HepG2 (cell line): ENCODE measurements around the gene FEM1B. TPM values are rescaled to one million over a fixed set of nuclear protein-coding genes. Genes with fewer than 3 reads are reported as not detected.

ENCODE experiments used
- ATAC-seq: fragments of 200-7000 bp; cut with Tn5 transposase; 3 replicates; pipeline ENCODE4 v1.9.1; 2020; ENCODE audit warnings: mild to moderate bottlenecking, moderate library complexity
- BruUV-seq: library from RNA; stranded (reverse); fragments of 400-500 nt; replicated peaks from 2 replicates; lab custom pipeline; 2021; lab: Mats Ljungman, UMichigan
- CTCF ChIA-PET: fragments of 300-600 bp; formaldehyde crosslinking; extraction: SDS; loops from one replicate; lab custom pipeline; 2021; ENCODE audit warnings: low total read pairs, inconsistent platforms, low intra/inter-chr PET ratio; lab: Yijun Ruan, JAX
- POLR2A ChIA-PET: fragments of 350-600 bp; sonication (Branson Sonifier 250); formaldehyde crosslinking; loops from one replicate; lab custom pipeline; 2020; ENCODE audit warnings: antibody characterized with exemption, inconsistent platforms; lab: Yijun Ruan, JAX
- DNase-seq: peaks from one replicate; pipeline ENCODE4 v3.0.0-alpha.2; 2015; ENCODE audit warnings: low spot score
- FAIRE-seq: peaks from 3 replicates; lab custom pipeline; 2011; peaks lifted over from hg19 to GRCh38; lab: Jason Lieb, UNC
- H2AFZ ChIP-seq: one replicate; pipeline ENCODE4 v1.6.1; 2011; ENCODE audit warnings: low read length, inconsistent platforms
- H3K27ac ChIP-seq: fragments of 300-600 bp; 3 replicates; pipeline ENCODE4 v1.8.0; 2011; ENCODE audit warnings: mixed run types, mild to moderate bottlenecking, mixed read lengths, low read length, inconsistent platforms; ENCODE audit not compliant: insufficient read depth; ENCODE audit errors: extremely low read length
- H3K27me3 ChIP-seq, 2 experiments: fragments of 200-600 bp in 1 of 2; 2 replicates in 1 of 2; 3 replicates in 1 of 2; pipeline versions ENCODE4 v1.6.0 to v1.8.0; 2011; ENCODE audit warnings: low read length in 2 of 2, mild to moderate bottlenecking in 2 of 2, moderate library complexity in 2 of 2, inconsistent platforms in 1 of 2; ENCODE audit not compliant: insufficient read depth in 2 of 2, control insufficient read depth in 1 of 2
- H3K36me3 ChIP-seq, 2 experiments: fragments of 200-600 bp in 1 of 2; replicated peaks in 1 of 2; 2 replicates in 1 of 2; 3 replicates in 1 of 2; pipeline versions ENCODE4 v1.5.1 to v1.8.0; 2011; ENCODE audit warnings: low read length in 2 of 2, inconsistent platforms in 1 of 2; ENCODE audit not compliant: insufficient read depth in 2 of 2, control insufficient read depth in 1 of 2
- H3K4me1 ChIP-seq: 2 replicates; pipeline ENCODE4 v1.5.1; 2012; ENCODE audit warnings: low read length, inconsistent platforms; ENCODE audit not compliant: insufficient read depth
- H3K4me2 ChIP-seq: 2 replicates; pipeline ENCODE4 v1.6.0; 2011; ENCODE audit warnings: low read depth, low read length, inconsistent platforms
- H3K4me3 ChIP-seq, 3 experiments: fragments of 200-600 bp in 1 of 3; sonication (generic), shearing (Covaris generic) in 1 of 3; replicated peaks in 1 of 3; 2 replicates each; pipeline ENCODE4 v1.5.1; 2011 to 2016; ENCODE audit warnings: low read length in 3 of 3, inconsistent platforms in 2 of 3, low read depth in 2 of 3, mild to moderate bottlenecking in 2 of 3, control low read depth in 1 of 3, mixed read lengths in 1 of 3; ENCODE audit not compliant: insufficient read depth in 1 of 3
- H3K79me2 ChIP-seq: one replicate; pipeline ENCODE4 v1.6.1; 2011; ENCODE audit warnings: low read length, inconsistent platforms; ENCODE audit not compliant: insufficient read depth
- H3K9ac ChIP-seq: 2 replicates; pipeline ENCODE4 v1.6.0; 2011; ENCODE audit warnings: mild to moderate bottlenecking, low read depth, low read length, inconsistent platforms; ENCODE audit not compliant: insufficient read depth
- H3K9me3 ChIP-seq: 2 replicates; pipeline ENCODE4 v1.5.1; 2012; ENCODE audit warnings: mild to moderate bottlenecking, low read length
- H4K20me1 ChIP-seq: 2 replicates; pipeline ENCODE4 v1.6.0; 2011; ENCODE audit warnings: inconsistent platforms, mild to moderate bottlenecking, low read length, moderate library complexity; ENCODE audit not compliant: insufficient read depth
- AHR ChIP-seq: IDR thresholded peaks from 2 replicates; pipeline ENCODE4 v1.6.1; 2018; ENCODE audit warnings: missing genetic modification reagents, missing compliant biosample characterization
- KMT2A ChIP-seq: sonication (generic); formaldehyde crosslinking; IDR thresholded peaks from 2 replicates; pipeline ENCODE4 v1.4.0; 2020; ENCODE audit warnings: missing genetic modification reagents
- NFKBIZ ChIP-seq: IDR thresholded peaks from 2 replicates; pipeline ENCODE4 v1.6.1; 2018; ENCODE audit warnings: missing genetic modification reagents, missing compliant biosample characterization
- PAF1 ChIP-seq: IDR thresholded peaks from 2 replicates; pipeline ENCODE4 v1.6.1; 2016; ENCODE audit warnings: missing genetic modification reagents, missing compliant biosample characterization
- TEAD3 ChIP-seq: optimal IDR thresholded peaks from 2 replicates; pipeline ENCODE3; 2016; ENCODE audit warnings: borderline replicate concordance
- ZFP82 ChIP-seq: sonication (generic); formaldehyde crosslinking; IDR thresholded peaks from 2 replicates; pipeline ENCODE4 v1.5.1; 2020; ENCODE audit warnings: mild to moderate bottlenecking, missing genetic modification reagents, borderline replicate concordance
- WGBS: methylation state at CpG from one replicate; pipeline ENCODE4 v1.1.6; 2017; ENCODE audit warnings: low lambda C conversion rate; 5-methylcytosine and 5-hydroxymethylcytosine counted together
- in situ Hi-C: cut with HindIII; loops from 2 replicates; pipeline ENCODE4 v1.10.0; 2017; ENCODE audit warnings: low pct_unique_long_range_greater_than_20kb; ENCODE audit not compliant: extremely low pct_ligation_motif_present
- intact Hi-C: fragments of 100-400 bp; cut with micrococcal nuclease; formaldehyde crosslinking; loops from one replicate; pipeline ENCODE4 v1.10.0; 2022; ENCODE audit not compliant: unreplicated experiment
- polyA plus RNA-seq, 8 experiments: library from polyadenylated mRNA; depleted of rRNA in 3 of 8; stranded (reverse) in 7 of 8; unstranded in 1 of 8; fragments of >200 nt; fragmentation: Illumina TruSeq in 4 of 8; extraction: Trizol in 4 of 8; gene quantifications; 2 replicates each; pipeline versions ENCODE4 v1.2.1 to v1.2.3, GENCODE V29; 2011 to 2016; ENCODE audit warnings: low read depth in 4 of 8, missing spikeins in 1 of 8, mixed read lengths in 1 of 8; ENCODE audit not compliant: insufficient read depth in 1 of 8
- total RNA-seq, 5 experiments: library from RNA; depleted of rRNA; stranded (reverse); fragments of >200 nt; fragmentation: Illumina TruSeq; extraction: Trizol; gene quantifications; 2 replicates each; pipeline ENCODE4 v1.2.3, GENCODE V29; 2016; ENCODE audit warnings: low read depth in 1 of 5
- TF ChIP-seq, protein P1 (sequence below): sonication (generic); formaldehyde crosslinking; IDR thresholded peaks from 2 replicates; pipeline ENCODE4 v1.8.0; 2022; ENCODE audit warnings: missing genetic modification reagents, mild to moderate bottlenecking, moderate library complexity, borderline replicate concordance
- TF ChIP-seq, protein P2 (sequence below): sonication (generic); formaldehyde crosslinking; IDR thresholded peaks from 2 replicates; pipeline ENCODE4 v1.5.0; 2020; ENCODE audit warnings: mild to moderate bottlenecking, missing genetic modification reagents, moderate library complexity
- TF ChIP-seq, protein P3 (sequence below): IDR thresholded peaks from 2 replicates; pipeline ENCODE4 v1.6.1; 2016; ENCODE audit warnings: missing compliant biosample characterization, missing genetic modification reagents, borderline replicate concordance
- TF ChIP-seq, protein P4 (sequence below): sonication (generic); formaldehyde crosslinking; IDR thresholded peaks from 2 replicates; pipeline ENCODE4 v1.4.0; 2020; ENCODE audit warnings: missing genetic modification reagents, mild to moderate bottlenecking, borderline replicate concordance
- TF ChIP-seq, protein P5 (sequence below): IDR thresholded peaks from 2 replicates; pipeline ENCODE4 v1.6.1; 2016; ENCODE audit warnings: low read depth

FEM1B gene
- total and polyA plus RNA-seq, 2 of the 13 experiments (the other 11 are each of a cell fraction or from before 2014, with no cell fraction given), result 38.1 to 40.0 TPM

DNA sequence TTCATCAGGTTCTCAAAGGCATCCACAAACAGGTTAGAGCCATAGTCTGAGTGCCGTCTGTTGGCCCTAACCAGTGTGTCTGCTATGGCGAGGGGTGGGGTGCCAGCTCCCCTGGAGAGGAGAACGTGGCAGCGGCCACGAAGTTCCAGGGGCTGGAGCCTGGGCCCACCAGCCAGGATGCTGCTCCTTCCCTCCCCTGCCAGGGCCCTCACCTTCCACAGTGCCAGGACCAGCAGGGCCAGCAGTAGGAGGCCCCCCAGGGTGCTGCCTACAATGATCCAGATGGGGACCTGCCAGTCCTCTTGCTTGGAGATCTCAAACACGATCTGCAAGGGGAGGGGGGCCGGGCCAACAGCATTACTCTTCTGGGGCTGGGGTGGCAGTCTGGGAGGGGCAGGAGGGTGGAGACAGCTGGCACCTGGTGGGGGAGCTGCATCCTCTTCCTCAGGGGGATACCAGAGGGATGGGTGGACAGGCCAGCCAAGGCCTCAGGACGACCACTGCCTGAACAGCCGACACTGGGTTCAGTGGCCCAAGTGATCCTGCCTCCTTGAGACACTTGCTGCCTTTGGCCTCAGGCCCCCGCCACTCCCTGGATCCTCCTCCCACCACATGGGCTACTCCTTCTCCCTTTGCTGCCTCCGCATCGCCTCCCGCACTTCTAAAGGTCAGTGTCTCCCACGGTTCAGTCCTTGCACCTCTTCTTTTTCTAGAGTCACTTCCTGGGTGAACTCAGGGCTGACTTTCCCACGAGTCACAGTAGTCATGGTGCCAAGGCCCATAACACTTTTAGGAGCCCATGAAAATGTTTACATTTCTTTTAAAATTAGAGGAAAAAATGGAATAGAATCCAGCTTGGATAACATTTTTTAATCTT is 26.3 kb downstream of the FEM1B start (continued):
- TF ChIP-seq, protein P1, sequence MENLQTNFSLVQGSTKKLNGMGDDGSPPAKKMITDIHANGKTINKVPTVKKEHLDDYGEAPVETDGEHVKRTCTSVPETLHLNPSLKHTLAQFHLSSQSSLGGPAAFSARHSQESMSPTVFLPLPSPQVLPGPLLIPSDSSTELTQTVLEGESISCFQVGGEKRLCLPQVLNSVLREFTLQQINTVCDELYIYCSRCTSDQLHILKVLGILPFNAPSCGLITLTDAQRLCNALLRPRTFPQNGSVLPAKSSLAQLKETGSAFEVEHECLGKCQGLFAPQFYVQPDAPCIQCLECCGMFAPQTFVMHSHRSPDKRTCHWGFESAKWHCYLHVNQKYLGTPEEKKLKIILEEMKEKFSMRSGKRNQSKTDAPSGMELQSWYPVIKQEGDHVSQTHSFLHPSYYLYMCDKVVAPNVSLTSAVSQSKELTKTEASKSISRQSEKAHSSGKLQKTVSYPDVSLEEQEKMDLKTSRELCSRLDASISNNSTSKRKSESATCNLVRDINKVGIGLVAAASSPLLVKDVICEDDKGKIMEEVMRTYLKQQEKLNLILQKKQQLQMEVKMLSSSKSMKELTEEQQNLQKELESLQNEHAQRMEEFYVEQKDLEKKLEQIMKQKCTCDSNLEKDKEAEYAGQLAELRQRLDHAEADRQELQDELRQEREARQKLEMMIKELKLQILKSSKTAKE (CRISPR knock-in tag), result no peak
- no peak for TF ChIP-seq NFKBIZ (CRISPR knock-in tag)
- no peak for TF ChIP-seq ZFP82 (CRISPR knock-in tag)

DNA sequence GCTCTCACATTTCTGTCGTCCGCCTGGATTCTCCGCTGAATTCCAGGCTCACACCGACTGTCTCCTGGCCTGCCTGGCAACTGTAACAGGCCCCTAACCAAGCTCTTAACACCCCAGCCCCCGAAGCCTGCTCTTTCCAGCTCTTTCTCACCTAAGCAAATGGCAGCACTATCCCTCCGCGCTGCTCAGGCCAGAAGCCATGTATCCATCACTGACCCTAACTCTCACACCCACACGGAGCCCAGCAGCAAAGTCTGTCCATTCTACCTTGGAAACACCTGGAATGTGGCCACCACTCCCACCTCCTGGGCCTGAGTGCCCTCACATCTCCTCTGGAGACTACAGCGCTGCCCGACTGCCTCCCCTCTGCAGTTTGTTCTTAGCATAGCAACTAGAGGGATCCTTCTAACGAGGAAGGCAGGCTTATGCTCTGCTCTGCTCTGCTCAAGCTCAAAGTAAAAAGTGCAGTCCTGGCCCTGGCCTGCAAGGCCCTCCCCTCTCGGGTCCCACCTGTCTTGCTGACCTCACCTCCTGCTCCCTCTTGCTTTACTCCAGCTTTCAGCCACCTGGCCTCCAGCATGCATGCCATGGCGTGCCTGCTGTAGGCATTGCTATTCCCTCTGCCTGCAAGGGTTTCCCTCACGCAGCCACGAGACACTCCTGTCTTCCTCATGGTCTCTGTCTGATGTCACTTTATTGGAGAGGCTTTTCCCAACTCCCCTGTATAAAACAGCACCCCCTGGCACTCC is 27.2 kb downstream of the FEM1B start:
- peak overlapping the region; percentile 26; the same call in 1 of the 2 replicates for H3K4me2 ChIP-seq
- DNase-seq (no peak), FAIRE-seq (no peak), ATAC-seq (peak; percentile 64)
- H3K79me2 ChIP-seq, result no peaks in the 10 kb centered on the region
- H2AFZ ChIP-seq, result no peak overlapping the region
- no peak overlapping the region for H3K4me3 ChIP-seq
- no peak overlapping the region for H3K27ac ChIP-seq
- BruUV-seq, result no TSS peak
- 54% methylated on average over 14 of the region's 15 CpGs for WGBS
- H3K9ac ChIP-seq, result no peak overlapping the region
- in situ Hi-C loops, result loop anchor here (5.0 kb wide), 2 partner anchors 47 to 68 kb away; no protein-coding TSS in a partner anchor
- ChIA-PET POLR2A (interaction anchor here (0.8 kb wide), 1 partner anchor 27 kb away, joined by 3 read pairs; the partner anchor contains the start of gene FEM1B), CTCF (interaction anchor here (1.2 to 1.3 kb wide), 2 partner anchors 26 to 52 kb away, joined by 3 to 5 read pairs; no protein-coding TSS in a partner anchor)
- H3K36me3 ChIP-seq, result no peaks in the 10 kb centered on the region
- no peaks in the 10 kb centered on the region for H4K20me1 ChIP-seq
- no peaks in the 10 kb centered on the region for H3K27me3 ChIP-seq
- peaks cover 5% of the 10 kb centered on the region; the same call in 1 of the 2 replicates for H3K9me3 ChIP-seq
- H3K4me1 ChIP-seq, result peaks cover 73% of the 10 kb centered on the region
- intact Hi-C loops, result loop anchor here (5.0 kb wide), 1 partner anchor 468 kb away; no protein-coding TSS in a partner anchor
- TF ChIP-seq KMT2A (CRISPR knock-in tag), result no peak
- TF ChIP-seq, protein P2, sequence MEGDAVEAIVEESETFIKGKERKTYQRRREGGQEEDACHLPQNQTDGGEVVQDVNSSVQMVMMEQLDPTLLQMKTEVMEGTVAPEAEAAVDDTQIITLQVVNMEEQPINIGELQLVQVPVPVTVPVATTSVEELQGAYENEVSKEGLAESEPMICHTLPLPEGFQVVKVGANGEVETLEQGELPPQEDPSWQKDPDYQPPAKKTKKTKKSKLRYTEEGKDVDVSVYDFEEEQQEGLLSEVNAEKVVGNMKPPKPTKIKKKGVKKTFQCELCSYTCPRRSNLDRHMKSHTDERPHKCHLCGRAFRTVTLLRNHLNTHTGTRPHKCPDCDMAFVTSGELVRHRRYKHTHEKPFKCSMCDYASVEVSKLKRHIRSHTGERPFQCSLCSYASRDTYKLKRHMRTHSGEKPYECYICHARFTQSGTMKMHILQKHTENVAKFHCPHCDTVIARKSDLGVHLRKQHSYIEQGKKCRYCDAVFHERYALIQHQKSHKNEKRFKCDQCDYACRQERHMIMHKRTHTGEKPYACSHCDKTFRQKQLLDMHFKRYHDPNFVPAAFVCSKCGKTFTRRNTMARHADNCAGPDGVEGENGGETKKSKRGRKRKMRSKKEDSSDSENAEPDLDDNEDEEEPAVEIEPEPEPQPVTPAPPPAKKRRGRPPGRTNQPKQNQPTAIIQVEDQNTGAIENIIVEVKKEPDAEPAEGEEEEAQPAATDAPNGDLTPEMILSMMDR, result 0 out of 2 replicates have a peak, but pooled peaks have one; percentile 18
- TF ChIP-seq AHR (CRISPR knock-in tag), result no peak
- no peak for TF ChIP-seq PAF1 (CRISPR knock-in tag)
- peak; percentile 18 for TF ChIP-seq TEAD3 (CRISPR knock-in tag)
- TF ChIP-seq, protein P3, sequence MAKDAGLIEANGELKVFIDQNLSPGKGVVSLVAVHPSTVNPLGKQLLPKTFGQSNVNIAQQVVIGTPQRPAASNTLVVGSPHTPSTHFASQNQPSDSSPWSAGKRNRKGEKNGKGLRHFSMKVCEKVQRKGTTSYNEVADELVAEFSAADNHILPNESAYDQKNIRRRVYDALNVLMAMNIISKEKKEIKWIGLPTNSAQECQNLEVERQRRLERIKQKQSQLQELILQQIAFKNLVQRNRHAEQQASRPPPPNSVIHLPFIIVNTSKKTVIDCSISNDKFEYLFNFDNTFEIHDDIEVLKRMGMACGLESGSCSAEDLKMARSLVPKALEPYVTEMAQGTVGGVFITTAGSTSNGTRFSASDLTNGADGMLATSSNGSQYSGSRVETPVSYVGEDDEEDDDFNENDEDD, result no peak
- TF ChIP-seq, protein P4, sequence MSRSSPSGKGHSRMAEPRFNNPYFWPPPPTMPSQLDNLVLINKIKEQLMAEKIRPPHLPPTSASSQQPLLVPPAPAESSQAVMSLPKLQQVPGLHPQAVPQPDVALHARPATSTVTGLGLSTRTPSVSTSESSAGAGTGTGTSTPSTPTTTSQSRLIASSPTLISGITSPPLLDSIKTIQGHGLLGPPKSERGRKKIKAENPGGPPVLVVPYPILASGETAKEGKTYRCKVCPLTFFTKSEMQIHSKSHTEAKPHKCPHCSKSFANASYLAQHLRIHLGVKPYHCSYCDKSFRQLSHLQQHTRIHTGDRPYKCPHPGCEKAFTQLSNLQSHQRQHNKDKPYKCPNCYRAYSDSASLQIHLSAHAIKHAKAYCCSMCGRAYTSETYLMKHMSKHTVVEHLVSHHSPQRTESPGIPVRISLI (CRISPR knock-in tag), result no peak
- TF ChIP-seq, protein P5, sequence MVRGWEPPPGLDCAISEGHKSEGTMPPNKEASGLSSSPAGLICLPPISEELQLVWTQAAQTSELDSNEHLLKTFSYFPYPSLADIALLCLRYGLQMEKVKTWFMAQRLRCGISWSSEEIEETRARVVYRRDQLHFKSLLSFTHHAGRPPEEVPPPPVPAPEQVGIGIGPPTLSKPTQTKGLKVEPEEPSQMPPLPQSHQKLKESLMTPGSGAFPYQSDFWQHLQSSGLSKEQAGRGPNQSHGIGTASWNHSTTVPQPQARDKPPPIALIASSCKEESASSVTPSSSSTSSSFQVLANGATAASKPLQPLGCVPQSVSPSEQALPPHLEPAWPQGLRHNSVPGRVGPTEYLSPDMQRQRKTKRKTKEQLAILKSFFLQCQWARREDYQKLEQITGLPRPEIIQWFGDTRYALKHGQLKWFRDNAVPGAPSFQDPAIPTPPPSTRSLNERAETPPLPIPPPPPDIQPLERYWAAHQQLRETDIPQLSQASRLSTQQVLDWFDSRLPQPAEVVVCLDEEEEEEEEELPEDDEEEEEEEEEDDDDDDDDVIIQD (CRISPR knock-in tag), result no peak
